GM10847 (cell line): ENCODE measurements around the gene SLC47A2.

Source experiments
- POLR2A ChIP-seq: IDR thresholded peaks from 2 replicates; pipeline ENCODE4 v1.6.1; 2011; ENCODE audit not compliant: insufficient read length; ENCODE audit errors: extremely low read depth

Gene SLC47A2

GRCh38 chr17:19651451-19652238, 64.7 kb downstream of the SLC47A2 start:
- no peak for TF ChIP-seq POLR2A

- TF ChIP-seq POLR2A, result no peak
Measured at GRCh38 chr17:19650826-19651225, 65.6 kb downstream of the SLC47A2 start.

GRCh38 chr17:19649274-19649541, 67.2 kb downstream of the SLC47A2 start:
- no peak for TF ChIP-seq POLR2A

DNA sequence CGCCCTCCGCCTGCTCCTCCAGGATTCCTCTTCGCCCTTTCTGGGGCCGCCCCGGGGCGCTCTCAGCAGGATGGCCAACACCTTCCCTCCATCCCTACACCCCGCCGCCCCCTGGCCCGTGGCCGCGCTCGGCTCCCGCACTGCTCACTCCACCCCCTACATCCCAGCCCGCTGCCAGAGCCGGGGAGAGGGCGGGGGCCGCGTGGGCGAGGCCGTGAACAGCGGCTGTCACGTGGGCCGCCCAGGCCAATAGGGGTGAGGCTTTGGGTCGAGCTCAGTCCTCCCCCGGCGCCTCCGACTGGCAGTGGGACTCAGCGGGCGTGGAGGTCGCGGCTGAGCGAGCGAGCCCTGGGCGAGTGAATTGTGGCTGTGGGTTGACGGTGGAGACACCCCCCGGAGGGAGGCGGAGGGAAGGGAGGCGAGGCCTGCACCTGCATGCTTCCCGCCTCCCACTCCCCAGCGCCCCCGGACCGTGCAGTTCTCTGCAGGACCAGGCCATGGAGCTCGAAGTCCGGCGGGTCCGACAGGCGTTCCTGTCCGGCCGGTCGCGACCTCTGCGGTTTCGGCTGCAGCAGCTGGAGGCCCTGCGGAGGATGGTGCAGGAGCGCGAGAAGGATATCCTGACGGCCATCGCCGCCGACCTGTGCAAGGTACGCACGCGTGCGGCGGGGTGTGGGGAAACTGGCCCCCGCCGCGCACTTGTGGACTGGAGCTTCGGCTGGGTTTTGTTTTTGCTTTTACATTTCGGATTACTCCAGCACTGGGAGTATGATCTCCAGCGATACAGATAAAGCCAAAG, 67.7 kb downstream of the SLC47A2 start, which contains the start of gene ALDH3A2:
TSS of gene ALDH3A2 (plus strand) at position 277 of the 799 bp plus-strand sequence. CDS start at position 498, 221 bp downstream.
- peak; percentile 81 for TF ChIP-seq POLR2A

DNA sequence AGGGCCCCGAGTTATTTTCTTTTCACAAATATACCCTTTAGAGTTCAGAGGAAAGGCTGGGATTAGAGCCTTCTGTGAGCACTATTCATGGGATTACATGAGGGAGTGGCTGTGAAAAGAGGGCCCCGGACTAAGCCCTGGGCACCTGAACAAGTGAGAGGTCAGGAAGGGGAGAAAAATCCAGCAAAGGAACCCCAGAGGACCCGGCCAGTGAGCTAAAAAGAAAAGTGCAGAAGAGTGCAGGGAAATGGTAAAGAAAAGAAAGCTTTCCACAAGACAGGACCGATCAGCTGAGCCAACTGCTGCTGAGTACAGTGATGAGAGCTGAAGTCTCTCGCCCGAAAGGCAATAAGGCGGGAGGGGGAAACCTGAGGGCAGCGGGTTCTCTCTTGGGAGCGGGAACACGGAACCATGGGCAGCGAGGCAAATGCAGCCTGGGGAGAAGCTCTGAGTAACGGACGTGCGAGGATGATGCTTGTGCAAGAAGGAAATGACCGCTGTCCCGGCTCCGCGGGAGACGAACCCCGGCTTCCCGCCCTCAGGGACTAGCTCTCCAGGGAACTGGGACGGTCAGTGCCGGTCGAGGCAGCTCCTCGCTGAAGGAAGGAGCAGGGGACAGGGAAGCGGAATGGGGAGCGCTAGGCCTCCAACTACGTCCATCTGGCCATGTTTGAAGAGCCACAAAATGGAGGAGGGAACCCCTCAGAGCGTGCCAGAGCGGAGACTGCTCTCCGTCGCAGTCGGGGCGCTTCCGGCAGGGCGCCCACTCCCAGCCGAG, 68.5 kb downstream of the SLC47A2 start:
- no peak for TF ChIP-seq POLR2A

DNA sequence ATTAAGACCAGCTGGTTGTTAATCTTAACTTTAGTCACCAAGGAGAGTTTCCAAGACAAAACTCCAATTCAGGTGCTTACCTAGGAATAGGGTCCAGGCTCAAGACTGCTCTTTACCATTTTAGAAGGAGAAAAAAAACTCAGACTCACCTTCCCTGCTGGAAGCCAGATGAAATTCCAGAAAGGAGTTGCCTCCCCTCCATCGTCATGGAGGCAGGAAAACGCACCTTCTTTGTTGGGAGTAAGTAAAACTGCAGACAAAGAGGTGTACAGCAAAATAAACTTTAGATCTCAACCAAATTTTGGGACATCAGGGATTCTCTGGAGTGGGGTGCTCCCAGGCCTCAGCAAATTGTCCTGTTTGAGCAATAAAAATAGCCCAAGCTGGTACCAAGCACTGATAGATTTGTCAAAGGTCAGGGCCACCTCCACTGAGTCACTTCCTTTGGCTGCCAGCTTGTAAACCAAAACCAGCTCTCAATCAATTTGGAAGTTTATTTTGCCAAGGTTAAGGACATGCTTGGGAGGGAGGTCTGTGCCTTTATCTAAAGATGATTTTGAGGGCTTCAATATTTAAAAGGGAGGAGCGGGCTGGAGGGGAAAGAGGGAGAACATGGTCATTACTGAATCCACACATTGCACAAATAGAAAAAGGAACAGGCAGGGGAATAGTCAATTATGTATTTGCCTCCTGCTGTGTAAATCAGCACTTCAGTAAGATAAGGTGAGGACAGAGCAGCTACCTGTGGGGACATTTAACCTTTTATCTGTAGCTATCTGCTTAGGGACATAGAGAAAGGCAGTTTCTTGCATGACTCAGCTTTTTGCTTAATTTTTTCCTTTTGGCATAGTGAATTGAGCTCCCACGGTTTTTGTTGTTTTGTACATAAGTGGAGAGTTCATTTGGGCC, 69.3 kb downstream of the SLC47A2 start:
- no peak for TF ChIP-seq POLR2A

- no peak for TF ChIP-seq POLR2A
Measured at GRCh38 chr17:19645734-19646201, 70.6 kb downstream of the SLC47A2 start.

DNA sequence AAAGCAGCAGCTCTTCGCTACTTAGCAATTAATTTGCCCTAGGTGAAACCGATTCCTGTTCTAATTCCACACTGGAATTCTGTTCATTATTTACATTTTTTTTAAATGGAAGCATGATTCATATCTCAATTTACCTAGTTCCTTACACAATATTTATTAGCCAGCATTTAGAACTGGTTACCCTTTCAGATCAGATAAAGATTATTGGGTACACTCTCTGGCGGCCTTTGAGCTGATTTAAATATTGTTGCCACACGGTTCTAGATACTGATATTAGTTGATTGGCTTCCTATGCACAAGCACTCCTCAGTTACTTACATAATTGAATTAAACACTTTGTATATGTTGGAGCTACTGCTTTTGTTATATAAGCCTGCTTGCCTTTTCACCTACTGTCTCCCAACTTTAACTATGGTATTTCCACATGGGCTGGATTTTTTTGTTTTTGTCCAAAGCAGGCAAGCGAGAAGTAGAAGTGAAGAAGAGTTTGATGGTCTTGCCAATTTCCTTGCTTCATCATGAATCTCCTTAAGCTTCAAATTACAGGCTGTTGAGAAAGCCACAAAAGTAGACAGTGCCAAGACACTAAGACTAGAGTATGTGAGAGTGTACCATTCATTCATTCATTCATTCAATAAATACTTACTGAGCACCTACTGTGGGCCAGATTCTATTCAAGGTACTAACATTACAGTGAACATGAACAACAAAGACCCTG, 71.7 kb downstream of the SLC47A2 start:
- TF ChIP-seq POLR2A, result no peak

DNA sequence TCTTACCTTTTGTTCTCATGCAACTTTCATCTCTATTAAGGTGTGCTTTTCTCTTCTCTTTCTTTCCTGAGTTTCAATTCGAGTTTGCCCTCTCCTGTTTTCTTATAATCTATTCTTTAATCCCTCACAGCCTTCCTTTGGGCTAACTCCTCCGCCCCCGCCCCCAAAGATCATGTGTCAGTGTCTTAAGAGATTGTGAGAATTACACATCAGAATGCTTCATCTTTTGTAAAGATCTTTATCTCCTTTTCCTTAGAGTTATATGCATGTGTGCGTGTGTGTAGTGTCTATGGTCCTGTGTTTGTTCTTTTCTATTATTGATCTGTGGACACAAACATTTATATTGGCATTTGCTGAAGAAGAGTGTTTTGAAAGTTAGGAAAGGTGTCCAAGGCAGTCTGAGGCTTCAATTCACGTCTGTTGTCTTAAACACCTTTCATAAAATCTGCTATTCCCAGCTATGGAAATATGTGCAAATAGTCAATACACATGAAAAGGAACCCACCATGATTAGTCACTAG, 74.0 kb downstream of the SLC47A2 start:
- TF ChIP-seq POLR2A, result no peak

DNA sequence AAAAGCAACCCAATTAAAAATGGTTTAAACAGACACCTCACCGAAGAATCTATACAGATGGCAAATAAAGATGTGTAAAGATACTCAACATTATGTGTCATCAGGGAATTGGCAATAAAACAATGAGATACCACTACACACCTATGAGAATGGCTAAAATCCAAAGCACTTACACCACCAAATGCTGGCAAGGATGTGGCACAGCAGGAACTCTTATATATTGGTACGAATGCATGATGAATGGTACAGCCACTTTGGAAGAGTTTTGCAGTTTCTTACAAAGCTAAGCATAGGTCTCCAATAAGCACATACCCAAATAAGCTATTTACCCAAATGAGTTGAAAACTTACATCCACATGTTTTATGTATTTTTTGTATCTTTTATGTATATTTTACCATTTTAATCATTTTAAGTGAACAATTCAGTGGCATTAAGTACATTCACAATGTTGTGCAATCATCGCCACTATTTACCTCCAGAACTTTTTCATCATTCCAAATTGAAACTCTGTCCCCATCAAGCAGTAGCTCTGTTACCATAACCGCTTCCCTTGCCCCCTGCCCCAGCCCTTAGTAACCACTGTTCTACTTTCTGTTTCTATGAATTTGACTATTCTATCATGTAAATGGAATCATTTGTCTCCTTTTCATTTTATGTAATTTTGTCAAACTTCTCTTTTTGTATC, 74.6 kb downstream of the SLC47A2 start:
- no peak for TF ChIP-seq POLR2A

DNA sequence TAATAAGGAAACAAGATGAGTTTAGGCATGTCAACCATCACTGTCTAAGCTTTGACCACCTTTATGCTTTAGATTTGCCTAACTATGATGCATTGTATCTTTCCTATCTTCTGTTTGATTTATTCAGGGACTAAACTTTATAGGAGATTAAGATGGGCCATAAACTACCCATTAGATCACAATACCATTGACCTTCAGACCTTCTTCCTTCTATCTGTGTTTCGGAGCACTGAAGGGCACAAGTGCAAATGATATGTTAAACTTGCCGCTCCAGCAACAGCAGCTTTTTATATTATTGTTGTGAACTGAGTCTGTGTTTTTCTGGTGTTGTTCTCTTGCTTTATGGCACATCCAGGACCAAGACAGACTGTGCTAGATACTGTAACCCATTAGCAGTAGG, 84.5 kb downstream of the SLC47A2 start:
- no peak for TF ChIP-seq POLR2A

GRCh38 chr17:19630661-19631060, 85.7 kb downstream of the SLC47A2 start:
- TF ChIP-seq POLR2A, result no peak

DNA sequence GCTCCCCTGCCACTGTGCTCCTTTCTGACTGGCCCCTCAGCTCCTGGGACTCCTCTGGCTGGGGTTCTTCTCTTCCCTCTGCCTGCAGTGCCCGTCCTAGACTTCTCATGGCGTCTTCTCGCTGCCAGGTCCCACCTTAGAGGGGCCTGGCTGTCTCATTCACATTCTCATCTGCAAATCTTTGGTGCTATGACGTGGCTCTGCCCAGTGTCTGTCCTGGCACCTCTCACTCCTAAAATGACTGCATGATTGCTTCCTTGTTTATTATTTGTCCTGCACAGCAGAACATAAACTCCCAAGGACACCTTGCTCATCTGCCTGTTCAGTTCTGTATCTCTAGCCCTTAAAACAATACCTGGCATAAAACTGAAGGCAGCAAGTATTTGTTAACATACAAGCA, 86.3 kb downstream of the SLC47A2 start:
- no peak for TF ChIP-seq POLR2A

- TF ChIP-seq POLR2A, result no peak
Measured at GRCh38 chr17:19629449-19629848, 86.9 kb downstream of the SLC47A2 start.
